GM12865 (cell line): ENCODE results near the gene KIRREL3.
"Not testable (repeated sequence)": the region's sequence is repeated elsewhere in the genome, so short reads cannot be mapped to it uniquely, and the experiment has no call there.

Experiments used
- DNase-seq: peaks from one replicate; pipeline ENCODE4 v3.0.0; 2010; ENCODE audit warnings: low read depth
- H3K4me3 ChIP-seq: 2 replicates; pipeline ENCODE4 v1.5.1; 2011; ENCODE audit warnings: mild to moderate bottlenecking, low read depth, low read length, control low read depth
- TF ChIP-seq, protein P1 (sequence below): IDR thresholded peaks from 2 replicates; pipeline ENCODE4 v1.5.1; 2011; ENCODE audit warnings: low read length, control low read depth, low read depth, inconsistent platforms; ENCODE audit not compliant: insufficient read depth; ENCODE audit errors: missing control alignments

Gene KIRREL3

DNA sequence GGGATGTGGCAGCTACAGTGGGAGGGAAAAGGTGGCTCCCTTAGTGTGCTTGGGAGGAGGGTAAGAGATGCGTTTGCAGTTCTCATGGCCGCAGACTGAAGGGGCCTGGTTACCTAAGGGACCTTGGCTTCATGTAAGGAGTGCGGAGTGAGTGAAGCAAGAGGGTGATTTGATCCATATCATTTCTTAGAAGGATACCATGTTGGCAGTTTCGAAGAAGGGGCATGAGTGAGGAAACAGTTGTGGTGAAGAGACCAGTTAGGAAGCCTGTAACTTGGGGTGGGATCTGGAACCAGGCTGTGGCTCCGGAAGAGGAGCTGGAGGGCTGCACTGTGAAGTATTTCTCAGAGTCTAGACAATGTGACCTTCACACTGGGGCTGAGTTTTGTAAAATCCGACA is 600.1 kb downstream of the KIRREL3 start:
- H3K4me3 ChIP-seq: no peak overlapping the region
- no peak for DNase-seq
- TF ChIP-seq, protein P1, sequence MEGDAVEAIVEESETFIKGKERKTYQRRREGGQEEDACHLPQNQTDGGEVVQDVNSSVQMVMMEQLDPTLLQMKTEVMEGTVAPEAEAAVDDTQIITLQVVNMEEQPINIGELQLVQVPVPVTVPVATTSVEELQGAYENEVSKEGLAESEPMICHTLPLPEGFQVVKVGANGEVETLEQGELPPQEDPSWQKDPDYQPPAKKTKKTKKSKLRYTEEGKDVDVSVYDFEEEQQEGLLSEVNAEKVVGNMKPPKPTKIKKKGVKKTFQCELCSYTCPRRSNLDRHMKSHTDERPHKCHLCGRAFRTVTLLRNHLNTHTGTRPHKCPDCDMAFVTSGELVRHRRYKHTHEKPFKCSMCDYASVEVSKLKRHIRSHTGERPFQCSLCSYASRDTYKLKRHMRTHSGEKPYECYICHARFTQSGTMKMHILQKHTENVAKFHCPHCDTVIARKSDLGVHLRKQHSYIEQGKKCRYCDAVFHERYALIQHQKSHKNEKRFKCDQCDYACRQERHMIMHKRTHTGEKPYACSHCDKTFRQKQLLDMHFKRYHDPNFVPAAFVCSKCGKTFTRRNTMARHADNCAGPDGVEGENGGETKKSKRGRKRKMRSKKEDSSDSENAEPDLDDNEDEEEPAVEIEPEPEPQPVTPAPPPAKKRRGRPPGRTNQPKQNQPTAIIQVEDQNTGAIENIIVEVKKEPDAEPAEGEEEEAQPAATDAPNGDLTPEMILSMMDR: no peak

- TF ChIP-seq, protein P1: no peak
- no peak overlapping the region for H3K4me3 ChIP-seq
- no peak for DNase-seq
Observed at GRCh38 chr11:126400019-126400418, 600.6 kb downstream of the KIRREL3 start.

DNA sequence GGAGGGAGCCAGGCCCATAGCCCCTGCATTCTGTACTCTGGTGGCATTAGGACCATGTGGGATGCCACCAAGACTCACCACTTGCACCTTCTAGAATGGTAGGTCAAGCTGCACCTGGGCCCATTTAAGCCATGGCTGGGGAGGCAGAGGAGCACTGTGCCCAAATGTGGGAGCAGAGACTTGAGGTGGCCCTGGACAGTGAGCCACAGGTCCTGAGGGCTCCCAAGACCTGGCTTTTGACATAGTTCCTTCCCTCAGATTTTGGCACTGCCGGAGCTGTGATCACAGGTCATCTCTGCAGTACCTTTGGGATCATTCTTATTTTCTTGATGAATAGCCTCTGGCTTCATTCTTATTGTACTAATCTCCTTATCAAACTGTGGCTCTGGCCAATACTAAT is 601.8 kb downstream of the KIRREL3 start:
- H3K4me3 ChIP-seq: no peak overlapping the region
- TF ChIP-seq, protein P1: no peak
- DNase-seq: no peak

DNA sequence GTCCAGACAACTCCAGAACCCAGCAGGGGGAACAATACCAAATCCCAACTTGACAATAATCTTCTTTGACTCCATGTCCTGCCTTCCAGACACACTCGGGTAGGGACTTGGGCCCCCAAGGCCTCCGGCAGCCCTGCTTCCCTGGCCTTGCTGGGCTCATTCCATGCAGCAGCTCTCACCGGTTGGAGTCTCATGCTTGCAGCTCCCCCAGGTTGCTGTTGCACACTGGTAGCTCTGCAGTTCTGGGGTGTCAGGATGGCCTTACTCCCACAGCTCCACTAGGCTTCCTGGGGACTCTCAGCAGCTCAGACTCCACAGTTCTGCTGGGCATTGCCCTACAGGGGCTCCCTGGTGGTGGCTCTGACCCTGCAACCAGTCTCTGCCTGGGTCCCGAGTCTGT is 602.3 kb downstream of the KIRREL3 start:
- TF ChIP-seq, protein P1: no peak
- no peak overlapping the region for H3K4me3 ChIP-seq
- DNase-seq: no peak

GRCh38 chr11:126396965-126397364 is 603.6 kb downstream of the KIRREL3 start:
- H3K4me3 ChIP-seq: no peak overlapping the region
- DNase-seq: no peak
- TF ChIP-seq, protein P1: no peak

DNA sequence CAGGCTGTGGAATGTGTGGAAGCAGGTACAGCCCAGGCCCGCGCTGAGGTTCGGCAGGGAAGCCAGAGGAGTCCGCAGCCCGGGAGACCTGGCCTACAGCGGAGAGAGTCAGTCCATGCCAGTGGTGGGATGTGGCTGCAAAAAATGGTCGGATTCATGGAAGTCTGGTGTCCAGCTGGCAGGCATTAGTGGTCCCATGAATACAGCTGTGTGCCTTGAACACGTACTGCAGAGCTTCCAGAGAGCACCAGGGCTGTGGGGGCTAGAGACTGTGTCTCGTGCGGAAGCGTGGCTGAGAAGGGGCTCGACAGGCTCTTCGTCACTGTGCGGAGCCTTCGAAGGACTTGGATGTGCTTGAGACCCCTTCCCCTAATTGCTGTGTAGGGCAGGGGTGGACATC is 604.3 kb downstream of the KIRREL3 start:
- H3K4me3 ChIP-seq, DNase-seq: not testable (repeated sequence)

DNA sequence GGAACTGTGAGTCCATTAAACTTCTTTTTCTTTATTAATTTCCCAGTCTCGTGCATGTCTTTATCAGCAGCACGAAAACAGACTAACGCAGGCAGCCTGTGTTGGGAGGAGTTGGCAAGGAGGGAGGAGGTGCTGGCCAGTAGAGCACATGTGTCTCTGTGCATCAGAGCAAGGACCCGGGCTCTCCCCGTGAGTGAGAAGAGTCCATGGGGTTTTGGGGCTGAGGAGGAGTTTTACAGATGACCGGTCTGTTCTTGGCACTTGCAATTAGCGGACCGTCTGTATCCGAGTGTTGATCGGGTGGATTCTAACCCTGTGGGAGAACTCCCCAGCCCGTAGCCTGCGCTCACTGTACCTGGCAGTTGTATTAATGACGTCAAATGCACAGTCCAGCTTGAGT is 604.8 kb downstream of the KIRREL3 start:
- DNase-seq, H3K4me3 ChIP-seq: not testable (repeated sequence)

- H3K4me3 ChIP-seq, DNase-seq: not testable (repeated sequence)
Observed at GRCh38 chr11:126394634-126395072, 605.9 kb downstream of the KIRREL3 start.

GRCh38 chr11:126394036-126394435 is 606.5 kb downstream of the KIRREL3 start:
- TF ChIP-seq, protein P1: no peak
- no peak overlapping the region for H3K4me3 ChIP-seq
- DNase-seq: no peak
